Mammary epithelial cell (primary cell): ENCODE data around the gene SLCO3A1.

ENCODE experiments used
- EZH2 ChIP-seq: IDR thresholded peaks from 2 replicates; pipeline ENCODE4 v1.6.1; 2012; ENCODE audit warnings: low read length, inconsistent platforms, borderline replicate concordance
- TF ChIP-seq, protein P1 (sequence below), 2 donors: IDR thresholded peaks in 1 of 2; conservative IDR thresholded peaks in 1 of 2; 2 replicates each; pipeline ENCODE4 v1.5.1; 2011 to 2012; ENCODE audit warnings: inconsistent platforms in 2 of 2, low read length in 2 of 2, mild to moderate bottlenecking in 2 of 2, control low read depth in 1 of 2, low read depth in 1 of 2; ENCODE audit not compliant: insufficient read depth in 1 of 2; ENCODE audit errors: extremely low read depth in 1 of 2

DNA sequence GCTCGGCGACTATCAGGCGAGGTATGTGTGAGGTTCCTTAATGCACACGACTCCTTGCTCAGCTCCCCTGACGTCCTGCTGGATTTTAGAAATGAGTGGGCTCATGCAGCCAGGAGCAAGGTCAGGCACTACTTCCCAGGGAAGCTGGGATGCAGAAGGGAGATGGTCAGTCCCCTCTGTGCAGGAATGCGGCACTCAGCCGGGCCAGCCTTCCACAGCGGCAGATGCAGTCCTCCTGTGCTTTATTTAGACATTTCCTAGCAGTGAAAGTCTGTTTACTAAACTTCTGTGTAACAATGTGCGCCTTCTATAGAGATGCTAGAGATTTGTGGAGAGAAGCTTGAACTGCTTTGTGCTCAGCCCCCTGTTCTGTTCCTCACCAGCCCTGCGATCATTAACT lies 252.1 kb downstream of the SLCO3A1 start:
- TF ChIP-seq, protein P1, sequence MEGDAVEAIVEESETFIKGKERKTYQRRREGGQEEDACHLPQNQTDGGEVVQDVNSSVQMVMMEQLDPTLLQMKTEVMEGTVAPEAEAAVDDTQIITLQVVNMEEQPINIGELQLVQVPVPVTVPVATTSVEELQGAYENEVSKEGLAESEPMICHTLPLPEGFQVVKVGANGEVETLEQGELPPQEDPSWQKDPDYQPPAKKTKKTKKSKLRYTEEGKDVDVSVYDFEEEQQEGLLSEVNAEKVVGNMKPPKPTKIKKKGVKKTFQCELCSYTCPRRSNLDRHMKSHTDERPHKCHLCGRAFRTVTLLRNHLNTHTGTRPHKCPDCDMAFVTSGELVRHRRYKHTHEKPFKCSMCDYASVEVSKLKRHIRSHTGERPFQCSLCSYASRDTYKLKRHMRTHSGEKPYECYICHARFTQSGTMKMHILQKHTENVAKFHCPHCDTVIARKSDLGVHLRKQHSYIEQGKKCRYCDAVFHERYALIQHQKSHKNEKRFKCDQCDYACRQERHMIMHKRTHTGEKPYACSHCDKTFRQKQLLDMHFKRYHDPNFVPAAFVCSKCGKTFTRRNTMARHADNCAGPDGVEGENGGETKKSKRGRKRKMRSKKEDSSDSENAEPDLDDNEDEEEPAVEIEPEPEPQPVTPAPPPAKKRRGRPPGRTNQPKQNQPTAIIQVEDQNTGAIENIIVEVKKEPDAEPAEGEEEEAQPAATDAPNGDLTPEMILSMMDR (conservative IDR thresholded peaks at IDR 0.05 in 1 of 2, IDR thresholded peaks at IDR 0.05 in 1 of 2; ENCODE audit: extremely low read depth in 1 of 2, insufficient read depth in 1 of 2, low read depth in 1 of 2, low read length in 2 of 2), result no peak
- TF ChIP-seq EZH2, result no peak
